RWPE2 (cell line): ENCODE results near the gene SETSIP.

Experiments used
- ATAC-seq: fragments of 200-7000 bp; cut with Tn5 transposase; 3 replicates; pipeline ENCODE4 v1.9.1; 2021; ENCODE audit warnings: low read depth
- DNase-seq: peaks from one replicate; pipeline ENCODE4 v3.0.0-alpha.2; 2020; ENCODE audit warnings: low spot score
- H3K27ac ChIP-seq: fragments of 450-650 bp; 2 replicates; pipeline ENCODE4 v1.5.1; 2017; ENCODE audit warnings: mild to moderate bottlenecking; ENCODE audit not compliant: poor library complexity, severe bottlenecking
- H3K27me3 ChIP-seq: fragments of 250-450 bp; sonication (Bioruptor Pico); 2 replicates; pipeline ENCODE4 v1.5.1; 2021; ENCODE audit warnings: mild to moderate bottlenecking, moderate library complexity; ENCODE audit not compliant: insufficient read depth, poor library complexity, severe bottlenecking
- H3K36me3 ChIP-seq: fragments of 250-450 bp; sonication (Bioruptor Pico); 2 replicates; pipeline ENCODE4 v1.5.1; 2020; ENCODE audit warnings: low read depth, mild to moderate bottlenecking, moderate library complexity
- H3K4me1 ChIP-seq: fragments of 250-450 bp; sonication (Bioruptor Pico); 2 replicates; pipeline ENCODE4 v1.5.1; 2021; ENCODE audit warnings: mild to moderate bottlenecking, moderate library complexity; ENCODE audit not compliant: insufficient read depth, poor library complexity, severe bottlenecking
- H3K4me3 ChIP-seq: fragments of 250-450 bp; sonication (Bioruptor Pico); 2 replicates; pipeline ENCODE4 v1.5.1; 2021; ENCODE audit warnings: mild to moderate bottlenecking, moderate library complexity; ENCODE audit not compliant: severe bottlenecking
- H3K9me3 ChIP-seq: fragments of 250-450 bp; sonication (Bioruptor Pico); 2 replicates; pipeline ENCODE4 v1.5.1; 2021; ENCODE audit warnings: mild to moderate bottlenecking, moderate library complexity; ENCODE audit not compliant: severe bottlenecking
- TF ChIP-seq, protein P1 (sequence below): fragments of 450-650 bp; IDR thresholded peaks from one replicate; pipeline ENCODE4 v1.5.1; 2017; ENCODE audit warnings: mild to moderate bottlenecking, moderate library complexity; ENCODE audit not compliant: poor library complexity, severe bottlenecking

The SETSIP gene

DNA sequence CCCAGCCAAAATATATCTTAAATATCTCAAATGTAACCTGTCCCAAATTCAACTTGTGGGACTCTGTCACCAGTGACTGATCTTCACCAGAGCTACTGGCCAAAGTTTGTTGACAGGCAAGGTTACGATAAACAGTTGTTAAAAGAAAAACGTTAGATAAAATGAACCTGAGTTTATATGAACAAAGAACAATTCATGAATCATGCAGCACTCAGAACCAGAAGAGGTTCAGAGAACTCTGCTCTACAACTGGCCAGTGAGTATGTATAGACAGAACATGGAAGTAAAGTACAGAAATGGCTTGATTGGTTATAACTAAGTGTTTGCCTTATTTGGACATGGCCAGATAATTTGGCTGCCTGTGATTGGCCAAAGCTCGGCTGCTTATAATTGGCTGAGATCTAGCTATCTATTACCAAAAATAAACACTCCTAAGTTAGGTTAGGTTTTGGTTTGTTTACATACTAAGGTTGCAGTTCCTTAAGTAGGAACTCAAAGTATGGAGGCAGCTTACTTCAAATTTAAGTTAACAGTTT is 30.4 kb upstream of the SETSIP start:
- TF ChIP-seq, protein P1, sequence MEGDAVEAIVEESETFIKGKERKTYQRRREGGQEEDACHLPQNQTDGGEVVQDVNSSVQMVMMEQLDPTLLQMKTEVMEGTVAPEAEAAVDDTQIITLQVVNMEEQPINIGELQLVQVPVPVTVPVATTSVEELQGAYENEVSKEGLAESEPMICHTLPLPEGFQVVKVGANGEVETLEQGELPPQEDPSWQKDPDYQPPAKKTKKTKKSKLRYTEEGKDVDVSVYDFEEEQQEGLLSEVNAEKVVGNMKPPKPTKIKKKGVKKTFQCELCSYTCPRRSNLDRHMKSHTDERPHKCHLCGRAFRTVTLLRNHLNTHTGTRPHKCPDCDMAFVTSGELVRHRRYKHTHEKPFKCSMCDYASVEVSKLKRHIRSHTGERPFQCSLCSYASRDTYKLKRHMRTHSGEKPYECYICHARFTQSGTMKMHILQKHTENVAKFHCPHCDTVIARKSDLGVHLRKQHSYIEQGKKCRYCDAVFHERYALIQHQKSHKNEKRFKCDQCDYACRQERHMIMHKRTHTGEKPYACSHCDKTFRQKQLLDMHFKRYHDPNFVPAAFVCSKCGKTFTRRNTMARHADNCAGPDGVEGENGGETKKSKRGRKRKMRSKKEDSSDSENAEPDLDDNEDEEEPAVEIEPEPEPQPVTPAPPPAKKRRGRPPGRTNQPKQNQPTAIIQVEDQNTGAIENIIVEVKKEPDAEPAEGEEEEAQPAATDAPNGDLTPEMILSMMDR: no peak

DNA sequence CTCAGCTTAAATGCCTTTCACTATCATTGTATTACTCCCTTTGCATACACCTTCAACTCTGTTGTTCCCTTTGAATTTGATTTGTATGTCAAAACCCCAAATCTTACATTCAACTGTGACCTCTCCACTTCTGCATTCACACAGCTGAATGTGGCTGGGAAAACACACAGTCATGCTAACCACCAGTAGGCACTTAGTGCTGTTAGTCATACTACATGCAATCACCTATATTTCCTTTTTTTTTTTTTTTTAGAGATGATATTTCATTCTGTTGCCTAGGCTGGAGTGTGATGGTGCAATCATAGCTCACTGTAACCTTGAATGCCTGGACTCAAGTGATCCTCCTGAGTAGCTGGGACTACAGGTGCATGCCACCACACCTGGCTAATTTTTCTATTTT is 21.1 kb upstream of the SETSIP start:
- H3K27ac ChIP-seq: no peak overlapping the region
- H3K27me3 ChIP-seq: no peaks in the 10 kb centered on the region
- no peak for DNase-seq
- H3K9me3 ChIP-seq: no peaks in the 10 kb centered on the region
- H3K36me3 ChIP-seq: no peaks in the 10 kb centered on the region
- no peaks in the 10 kb centered on the region for H3K4me1 ChIP-seq
- no peak overlapping the region for H3K4me3 ChIP-seq
- ATAC-seq: no peak
- TF ChIP-seq, protein P1: no peak

More for the DNA sequence above, 30.4 kb upstream of the SETSIP start:
- DNase-seq: no peak
- no peaks in the 10 kb centered on the region for H3K36me3 ChIP-seq
- H3K4me3 ChIP-seq: no peak overlapping the region
- no peaks in the 10 kb centered on the region for H3K9me3 ChIP-seq
- H3K4me1 ChIP-seq: no peaks in the 10 kb centered on the region
- H3K27me3 ChIP-seq: no peaks in the 10 kb centered on the region
- H3K27ac ChIP-seq: no peak overlapping the region
- ATAC-seq: no peak

DNA sequence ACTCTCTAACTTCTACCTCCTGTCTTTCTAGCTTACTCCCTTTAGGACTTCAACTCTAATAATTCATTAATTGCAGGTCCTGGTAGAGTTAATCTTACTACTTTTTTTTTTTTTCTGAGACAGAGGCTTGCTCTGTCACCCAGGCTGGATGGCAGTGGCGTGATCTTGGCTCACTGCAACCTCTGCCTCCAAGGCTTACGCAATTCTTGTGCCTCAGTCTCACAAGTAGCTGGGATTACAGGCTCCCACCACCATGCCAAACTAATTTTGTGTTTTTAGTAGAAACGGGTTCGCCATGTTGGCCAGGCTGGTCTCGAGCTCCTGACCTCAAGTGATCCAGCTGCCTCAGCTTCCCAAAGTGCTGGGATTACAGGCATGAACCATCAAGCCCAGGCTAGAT is 20.7 kb upstream of the SETSIP start:
- no peaks in the 10 kb centered on the region for H3K9me3 ChIP-seq
- no peaks in the 10 kb centered on the region for H3K27me3 ChIP-seq
- H3K4me1 ChIP-seq: no peaks in the 10 kb centered on the region
- H3K36me3 ChIP-seq: no peaks in the 10 kb centered on the region
- ATAC-seq (no peak), DNase-seq (no peak)
- TF ChIP-seq, protein P1: no peak
- H3K4me3 ChIP-seq: no peak overlapping the region
- no peak overlapping the region for H3K27ac ChIP-seq

DNA sequence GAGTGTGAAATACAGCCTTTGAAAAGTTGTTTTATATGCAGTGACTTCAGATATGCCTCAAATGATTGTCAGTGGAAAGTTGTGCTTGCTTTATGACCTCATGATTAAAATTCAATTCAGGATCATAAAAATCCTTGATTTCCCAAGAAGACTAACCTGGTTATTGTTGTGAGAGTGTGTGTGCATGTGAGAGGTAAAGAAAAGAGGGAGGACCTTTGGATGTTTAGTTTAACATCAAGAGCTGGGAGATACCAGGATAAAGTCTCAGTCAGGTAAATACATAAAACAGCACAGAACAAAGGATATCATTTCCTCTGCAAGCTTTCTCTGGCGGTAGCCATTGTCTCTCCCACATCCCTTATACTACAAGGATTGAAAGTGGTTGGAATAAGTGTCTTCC is 19.4 kb upstream of the SETSIP start:
- ATAC-seq: no peak

DNA sequence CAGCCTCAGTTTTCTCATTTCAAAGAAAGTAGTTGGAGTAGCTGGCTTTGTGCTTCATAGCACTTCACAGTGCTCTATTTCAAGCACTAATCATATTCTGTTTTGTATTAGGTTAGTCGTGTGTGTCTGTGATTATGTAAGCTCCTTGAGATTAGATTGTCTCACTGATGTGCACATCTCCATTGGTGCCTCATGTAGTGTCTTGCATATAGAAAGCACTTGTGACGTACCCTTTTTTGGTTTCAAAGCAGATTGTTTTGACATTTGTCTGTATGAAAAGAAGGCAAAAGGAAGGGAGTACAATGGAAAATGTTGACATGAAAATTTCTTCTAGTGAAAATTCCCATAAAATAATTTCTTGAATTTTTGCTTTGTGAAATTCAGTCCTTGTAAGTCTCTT is 18.9 kb upstream of the SETSIP start:
- no peak overlapping the region for H3K27ac ChIP-seq
- H3K4me1 ChIP-seq: no peaks in the 10 kb centered on the region
- H3K9me3 ChIP-seq: no peaks in the 10 kb centered on the region
- no peak for DNase-seq
- TF ChIP-seq, protein P1: no peak
- H3K27me3 ChIP-seq: no peaks in the 10 kb centered on the region
- no peaks in the 10 kb centered on the region for H3K36me3 ChIP-seq
- no peak for ATAC-seq
- no peak overlapping the region for H3K4me3 ChIP-seq

More for the DNA sequence above, 19.4 kb upstream of the SETSIP start:
- no peak for DNase-seq
- no peaks in the 10 kb centered on the region for H3K36me3 ChIP-seq
- TF ChIP-seq, protein P1: no peak
- H3K4me3 ChIP-seq: no peak overlapping the region
- H3K27ac ChIP-seq: no peak overlapping the region
- no peaks in the 10 kb centered on the region for H3K27me3 ChIP-seq
- H3K9me3 ChIP-seq: no peaks in the 10 kb centered on the region
- H3K4me1 ChIP-seq: no peaks in the 10 kb centered on the region
